GM12891 (cell line): ENCODE measurements around the gene SCN9A.

Source experiments
- DNase-seq: peaks from one replicate; pipeline ENCODE4 v3.0.0; 2011; ENCODE audit warnings: low spot score; ENCODE audit not compliant: insufficient read length
- FAIRE-seq: peaks from 2 replicates; lab custom pipeline; 2011; peaks lifted over from hg19 to GRCh38; lab: Jason Lieb, UNC
- PAX5 ChIP-seq: IDR thresholded peaks from 2 replicates; pipeline ENCODE4 v1.6.1; 2011; ENCODE audit warnings: low read length, moderate library complexity, mild to moderate bottlenecking; ENCODE audit not compliant: insufficient read depth, severe bottlenecking
- POLR2A ChIP-seq: IDR thresholded peaks from 2 replicates; pipeline ENCODE4 v1.6.1; 2011; ENCODE audit warnings: low read depth, low read length, control low read depth
- POLR2AphosphoS5 ChIP-seq: IDR thresholded peaks from 2 replicates; pipeline ENCODE4 v1.6.1; 2011; ENCODE audit warnings: low read depth, low read length, control low read depth
- POU2F2 ChIP-seq: IDR thresholded peaks from 2 replicates; pipeline ENCODE4 v1.6.1; 2011; ENCODE audit warnings: low read depth, mild to moderate bottlenecking, control low read depth, low read length, moderate library complexity
- SPI1 ChIP-seq: IDR thresholded peaks from 2 replicates; pipeline ENCODE4 v1.6.1; 2011; ENCODE audit warnings: low read depth, low read length, control low read depth
- TAF1 ChIP-seq: IDR thresholded peaks from 2 replicates; pipeline ENCODE4 v1.6.1; 2011; ENCODE audit warnings: low read depth, low read length, control low read depth

Gene SCN9A

DNA sequence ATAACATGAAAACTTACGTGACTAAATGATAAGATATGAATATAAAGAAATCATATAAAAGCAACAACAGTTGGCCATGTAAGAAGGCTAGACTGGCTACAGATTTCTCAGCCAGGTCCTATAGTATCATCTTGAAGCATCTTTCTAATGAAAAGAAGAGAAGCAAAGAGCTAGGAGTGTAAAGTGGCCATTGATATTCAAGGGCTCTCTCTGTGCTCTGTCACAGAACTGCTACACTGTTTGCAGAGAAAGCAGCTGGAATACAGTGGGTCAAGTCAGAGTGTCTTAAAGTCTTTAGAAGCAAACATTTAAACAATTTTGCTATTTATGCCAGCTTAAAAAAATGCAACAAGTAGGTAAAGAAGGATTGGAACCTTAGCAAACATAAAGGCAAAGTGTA is 118.8 kb downstream of the SCN9A start:
- TF ChIP-seq POLR2A = no peak
- no peak for TF ChIP-seq POU2F2
- no peak for TF ChIP-seq SPI1
- TF ChIP-seq PAX5 = no peak
- DNase-seq (no peak), FAIRE-seq (no peak)

DNA sequence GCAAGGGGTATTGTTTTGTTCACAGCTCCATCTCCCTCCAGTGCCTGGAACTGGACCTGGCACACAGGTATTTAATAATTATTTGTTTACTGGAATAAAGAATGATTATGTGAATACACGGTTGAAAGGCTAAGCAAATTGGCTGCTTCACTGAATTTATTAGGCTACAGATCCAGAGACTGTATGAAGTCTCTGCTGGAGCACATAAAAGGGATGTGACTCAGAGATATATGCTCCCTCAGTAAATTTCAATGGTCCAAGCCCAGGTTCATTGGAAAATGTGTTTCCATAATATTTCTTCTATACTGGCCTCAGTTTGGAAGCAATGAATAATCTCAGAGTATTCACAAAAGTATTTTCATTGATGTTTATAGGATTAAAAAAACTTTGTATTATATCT is 126.4 kb downstream of the SCN9A start:
- TF ChIP-seq POLR2A = no peak
- TF ChIP-seq POLR2AphosphoS5 = no peak
- no peak for TF ChIP-seq TAF1
- TF ChIP-seq PAX5 = no peak
- TF ChIP-seq POU2F2 = no peak
- no peak for TF ChIP-seq SPI1
- FAIRE-seq = no peak
- no peak for DNase-seq

- DNase-seq = no peak
- TF ChIP-seq POU2F2 = no peak
- no peak for TF ChIP-seq PAX5
- no peak for TF ChIP-seq POLR2AphosphoS5
- no peak for TF ChIP-seq POLR2A
- no peak for TF ChIP-seq SPI1
- no peak for TF ChIP-seq TAF1
- FAIRE-seq = no peak
These were observed 128.8 kb downstream of the SCN9A start for GRCh38 chr2:166246901-166247300.

GRCh38 chr2:166242309-166242708 is 133.4 kb downstream of the SCN9A start:
- FAIRE-seq (no peak), DNase-seq (no peak)
- TF ChIP-seq TAF1 = no peak
- no peak for TF ChIP-seq POU2F2
- TF ChIP-seq PAX5 = no peak
- TF ChIP-seq POLR2A = no peak
- no peak for TF ChIP-seq SPI1
- no peak for TF ChIP-seq POLR2AphosphoS5

DNA sequence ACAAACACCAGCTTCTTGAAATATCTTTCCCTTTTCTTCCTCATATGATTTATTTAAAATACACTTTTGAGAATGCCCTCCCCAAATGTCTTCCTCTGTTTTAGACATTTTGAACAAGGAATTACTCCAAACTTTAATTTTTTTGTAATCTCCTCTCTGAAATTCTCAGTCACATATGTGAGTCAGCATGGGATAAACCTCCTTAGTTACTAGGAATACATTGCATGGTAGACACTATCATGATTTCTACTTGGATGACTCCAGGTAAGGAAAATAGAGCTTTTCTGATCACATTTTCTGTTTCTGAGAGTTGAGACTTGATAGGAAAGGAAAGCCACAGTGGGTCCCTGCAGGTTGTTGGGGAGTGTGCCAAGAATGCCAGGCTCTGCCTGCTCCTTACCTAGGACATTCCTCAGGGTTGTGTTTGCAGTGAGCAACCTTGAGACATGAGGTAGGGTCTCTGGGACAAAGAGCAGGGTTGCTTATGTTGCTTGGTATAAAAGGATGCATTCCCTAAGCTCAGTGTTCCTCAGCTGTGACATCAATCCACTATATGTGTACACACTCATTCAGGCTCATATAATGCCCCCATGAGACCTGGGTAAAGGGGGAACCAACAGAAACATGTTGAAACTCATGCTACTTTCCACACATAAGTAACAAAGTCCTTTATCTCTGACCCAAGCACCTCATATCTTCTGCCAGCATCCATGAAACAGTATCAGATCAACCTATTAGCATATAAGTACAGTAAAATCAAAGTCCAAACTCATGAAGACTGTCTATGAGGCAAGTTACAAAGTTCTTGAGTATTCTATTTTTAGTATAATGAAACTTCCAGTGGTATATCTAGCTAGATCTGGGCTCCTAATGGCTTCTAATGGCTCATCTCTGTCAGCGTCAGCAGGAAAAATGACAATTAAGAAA is 135.1 kb downstream of the SCN9A start:
- TF ChIP-seq PAX5 = no peak
- no peak for TF ChIP-seq POLR2AphosphoS5
- no peak for TF ChIP-seq POLR2A
- TF ChIP-seq POU2F2 = no peak
- no peak for TF ChIP-seq SPI1
- TF ChIP-seq TAF1 = no peak
- DNase-seq (no peak), FAIRE-seq (no peak)

DNA sequence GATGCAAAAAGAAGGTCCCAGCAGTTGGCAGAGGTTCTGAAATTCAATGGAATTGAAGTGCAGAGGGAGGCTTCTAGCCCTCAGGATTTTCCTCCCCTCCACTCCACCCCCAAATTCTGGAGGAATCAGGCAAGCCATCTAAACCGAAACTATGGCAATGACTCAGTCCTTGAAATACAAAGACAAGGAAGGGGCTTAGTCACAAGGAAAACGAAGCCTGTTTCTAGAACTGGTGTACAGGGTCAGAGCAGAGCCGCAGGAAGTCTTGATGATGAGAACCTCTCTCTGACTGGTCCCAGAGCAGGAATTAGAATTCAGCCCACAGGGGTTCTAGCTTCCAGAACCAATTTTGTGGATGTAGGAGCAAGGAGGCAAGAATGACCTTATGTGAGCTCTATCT is 136.2 kb downstream of the SCN9A start:
- no peak for FAIRE-seq
- TF ChIP-seq SPI1 (no peak), POLR2A (no peak), TAF1 (no peak), PAX5 (no peak), POU2F2 (no peak)
- DNase-seq = no peak

GRCh38 chr2:166238176-166238575 is 137.6 kb downstream of the SCN9A start:
- FAIRE-seq (no peak), DNase-seq (no peak)
- no peak for TF ChIP-seq POU2F2

- no peak for FAIRE-seq
- TF ChIP-seq SPI1 = no peak
- no peak for DNase-seq
These were observed 141.5 kb downstream of the SCN9A start for GRCh38 chr2:166234112-166234846.

- FAIRE-seq = no peak
- TF ChIP-seq POLR2AphosphoS5 = no peak
- no peak for TF ChIP-seq POLR2A
- no peak for TF ChIP-seq PAX5
- TF ChIP-seq TAF1 = no peak
- TF ChIP-seq POU2F2 = no peak
- no peak for TF ChIP-seq SPI1
These were observed 142.5 kb downstream of the SCN9A start for GRCh38 chr2:166233244-166233643.

GRCh38 chr2:166230724-166231070 is 145.0 kb downstream of the SCN9A start:
- TF ChIP-seq POU2F2 (no peak), POLR2A (no peak), TAF1 (no peak), SPI1 (no peak), POLR2AphosphoS5 (no peak), PAX5 (no peak)
- DNase-seq = no peak
- no peak for FAIRE-seq

More at GRCh38 chr2:166233244-166233643, 142.5 kb downstream of the SCN9A start:
- no peak for DNase-seq
